ENCODE results near the gene NFE2L2. TPM values are rescaled to one million over a fixed set of nuclear protein-coding genes. Genes with fewer than 3 reads are reported as not detected.
"Not testable (repeated sequence)": the region's sequence is repeated elsewhere in the genome, so short reads cannot be mapped to it uniquely, and the experiment has no call there.

NFE2L2 gene
- total RNA-seq, 1 experiment from 2014 or later, result 97.3 TPM

GRCh38 chr2:177281400-177282180 is 17.1 kb upstream of the NFE2L2 start:
- no peak for DNase-seq (ENCODE audit: extremely low read depth, low read depth)

DNA sequence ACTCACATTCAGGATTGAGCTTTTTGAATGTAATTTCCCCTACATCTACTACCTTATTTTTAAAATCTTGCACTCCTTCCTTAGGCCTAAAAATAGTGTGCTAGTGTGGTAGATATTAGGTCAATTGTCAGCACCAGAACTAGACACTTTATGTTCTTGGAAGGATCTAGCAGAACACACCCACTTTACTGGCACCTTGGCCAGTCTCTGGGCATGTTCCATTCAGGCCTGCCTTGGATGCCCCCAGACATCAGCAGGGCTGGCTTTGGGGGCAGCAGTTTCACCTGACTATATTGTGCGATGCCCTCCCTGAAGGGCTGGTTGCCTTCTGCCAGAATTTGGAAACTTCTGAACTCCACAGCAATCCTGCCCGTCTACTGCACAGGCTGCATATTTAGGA is 15.3 kb upstream of the NFE2L2 start:
- no peak for DNase-seq (ENCODE audit: extremely low read depth, low read depth)

DNA sequence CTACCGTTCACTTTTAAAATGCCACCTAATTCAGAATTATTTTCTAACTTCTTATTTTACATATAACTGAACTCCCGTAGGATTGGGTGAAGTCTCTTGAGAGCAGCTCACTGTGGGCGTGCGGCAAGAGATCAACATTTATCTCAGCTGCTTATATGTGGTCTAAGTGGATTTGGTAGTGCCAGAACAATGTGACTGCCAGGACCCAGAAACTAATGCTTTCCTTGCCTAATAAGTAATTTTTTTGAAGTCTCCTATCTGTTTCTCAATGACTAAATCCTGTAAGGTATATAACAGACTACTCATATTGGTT is 11.2 kb upstream of the NFE2L2 start:
- DNase-seq (ENCODE audit: extremely low read depth, low read depth), result no peak

- no peak for DNase-seq (ENCODE audit: extremely low read depth, low read depth)
Measured at GRCh38 chr2:177275040-177275742, 10.7 kb upstream of the NFE2L2 start.

DNA sequence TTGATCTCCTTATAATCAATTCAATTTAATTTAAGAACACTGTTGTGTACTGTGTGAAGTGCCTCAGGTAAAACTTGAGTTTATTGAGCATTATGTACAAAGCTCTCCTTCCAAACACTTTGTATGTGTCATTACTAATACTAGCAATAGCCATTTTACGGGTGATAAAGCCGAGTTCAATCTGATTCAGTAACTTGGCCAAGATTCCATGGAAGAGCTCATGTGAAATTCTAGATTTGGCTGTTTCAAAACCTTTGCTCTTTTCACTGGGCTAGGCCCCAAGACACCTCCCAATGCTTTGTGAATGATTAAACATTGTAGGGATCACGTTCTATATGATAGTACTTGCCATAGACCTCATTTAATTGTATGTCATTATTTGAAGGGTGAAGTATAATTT is 8.9 kb upstream of the NFE2L2 start:
- DNase-seq (ENCODE audit: extremely low read depth, low read depth), result no peak

- no peak for DNase-seq (ENCODE audit: extremely low read depth, low read depth)
Measured at GRCh38 chr2:177272765-177273164, 8.2 kb upstream of the NFE2L2 start.

GRCh38 chr2:177271981-177272666 is 7.6 kb upstream of the NFE2L2 start:
- no peak for DNase-seq (ENCODE audit: extremely low read depth, low read depth)

DNA sequence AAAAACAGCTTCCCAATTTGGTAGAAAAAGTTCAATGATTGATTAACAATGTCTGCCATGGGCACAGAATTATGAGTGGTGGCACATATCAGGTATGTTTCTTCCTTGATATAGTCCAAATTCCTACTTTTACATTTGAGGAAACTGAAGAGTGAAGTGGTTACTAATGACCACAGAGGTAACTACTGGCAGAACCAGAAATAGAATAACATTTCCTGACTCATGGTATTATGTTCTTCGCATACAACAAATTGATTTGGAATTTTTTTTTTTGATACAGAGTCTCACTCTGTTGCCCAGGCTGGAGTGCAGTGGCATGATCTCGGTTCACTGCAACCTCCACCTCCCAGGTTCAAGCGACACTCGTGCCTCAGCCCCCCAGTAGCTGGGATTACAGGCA is 6.0 kb upstream of the NFE2L2 start:
- no peak for DNase-seq (ENCODE audit: extremely low read depth, low read depth)

- DNase-seq (ENCODE audit: extremely low read depth, low read depth), result no peak
Measured at GRCh38 chr2:177268901-177269300, 4.4 kb upstream of the NFE2L2 start.

- no peak for DNase-seq (ENCODE audit: extremely low read depth, low read depth)
Measured at GRCh38 chr2:177268187-177268871, 3.8 kb upstream of the NFE2L2 start.

GRCh38 chr2:177266955-177267354 is 2.4 kb upstream of the NFE2L2 start:
- not testable (repeated sequence) for DNase-seq (ENCODE audit: extremely low read depth, low read depth)

- no peak for DNase-seq (ENCODE audit: extremely low read depth, low read depth)
Measured at GRCh38 chr2:177265824-177266817, 1.6 kb upstream of the NFE2L2 start.

DNA sequence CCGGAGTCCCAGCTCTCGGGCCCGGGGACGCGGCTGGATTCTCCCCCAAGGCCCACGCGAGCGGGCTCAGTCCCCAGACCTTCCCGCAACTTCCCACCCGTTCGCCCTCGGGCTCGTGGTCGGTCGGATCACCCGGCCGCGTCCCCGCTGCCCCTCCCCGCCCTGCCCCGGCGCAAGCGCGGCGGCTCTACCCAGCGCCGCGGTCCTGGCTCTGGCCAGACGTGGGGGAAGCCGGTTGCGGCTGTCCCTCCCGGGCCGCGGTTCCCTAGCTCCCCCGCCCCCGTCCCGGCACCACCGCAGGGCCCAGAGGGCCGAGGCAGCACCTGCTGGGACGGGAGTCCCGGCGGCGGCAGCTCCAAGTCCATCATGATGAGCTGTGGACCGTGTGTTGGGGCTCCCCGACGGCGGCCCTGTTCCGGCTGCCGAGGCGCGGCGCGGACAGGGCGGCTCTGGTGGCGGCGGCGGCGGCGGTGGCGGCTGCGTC is 276 bp downstream of the NFE2L2 start:
- no peak for DNase-seq (ENCODE audit: extremely low read depth, low read depth)

GRCh38 chr2:177263451-177264208 is 897 bp downstream of the NFE2L2 start:
- DNase-seq (ENCODE audit: extremely low read depth, low read depth), result peak; percentile 97

GRCh38 chr2:177262958-177263450 is 1.5 kb downstream of the NFE2L2 start:
- no peak for DNase-seq (ENCODE audit: extremely low read depth, low read depth)

GRCh38 chr2:177262092-177262491 is 2.4 kb downstream of the NFE2L2 start:
- no peak for DNase-seq (ENCODE audit: extremely low read depth, low read depth)

DNA sequence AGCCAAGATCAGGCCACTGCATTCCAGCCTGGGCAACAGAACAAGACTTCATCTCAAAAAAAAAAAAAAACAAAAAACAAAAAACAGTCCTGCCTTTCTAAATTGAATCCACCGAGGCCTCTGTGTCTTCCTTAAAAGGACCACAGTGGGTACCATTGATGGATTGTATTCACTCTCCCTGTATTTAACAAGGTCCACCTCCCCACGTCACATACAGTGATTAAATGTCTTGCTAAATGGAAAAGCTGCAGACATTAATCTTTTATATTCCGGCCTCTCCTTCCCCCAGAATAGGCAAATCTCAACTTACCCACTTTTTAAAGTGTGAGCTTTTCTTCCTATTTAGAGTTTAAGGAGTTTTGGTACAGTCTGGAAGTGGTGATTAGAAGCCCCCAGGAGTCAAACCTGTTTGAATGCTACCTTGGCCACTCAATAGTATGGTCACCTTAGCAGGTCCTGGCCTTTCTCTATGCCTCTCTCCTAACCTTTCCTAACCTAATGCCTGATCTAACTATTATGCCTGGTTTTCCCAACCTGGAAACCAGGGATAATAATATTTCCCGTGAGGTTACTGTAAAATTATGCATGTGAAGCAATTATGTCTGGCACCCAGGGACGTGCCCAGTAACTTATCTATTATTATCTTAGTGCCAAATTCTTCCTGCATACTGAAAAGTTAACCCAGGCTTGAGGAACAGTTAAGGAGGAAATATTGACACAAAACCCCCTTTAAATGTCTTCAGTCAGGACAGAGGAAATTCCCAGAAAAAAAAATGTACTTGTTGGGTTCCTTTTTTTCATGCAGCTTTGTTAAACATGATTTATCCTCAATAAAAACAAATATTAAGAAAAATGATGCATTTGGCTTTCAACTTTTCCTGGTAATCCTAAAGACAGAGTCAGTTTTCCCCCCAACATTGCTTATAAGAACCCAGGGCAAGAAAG is 3.1 kb downstream of the NFE2L2 start:
- no peak for DNase-seq (ENCODE audit: extremely low read depth, low read depth)

- no peak for DNase-seq (ENCODE audit: extremely low read depth, low read depth)
Measured at GRCh38 chr2:177260379-177260778, 4.1 kb downstream of the NFE2L2 start.

Measured in NCI-H460 (cell line).